Activated CD4-positive, alpha-beta T cell treated with anti-CD3 and anti-CD28 coated beads, Interleukin-2, Interleukin-4, amounts not matched to agents 100 ng/mL and 50 ng/mL, durations not matched to agents 16 hours and 8 hours (primary cell): ENCODE measurements around the gene ZFP1.

ENCODE experiments used
- DNase-seq: peaks from one replicate; pipeline ENCODE4 v3.0.0-alpha.2; 2020; ENCODE audit warnings: low spot score

The ZFP1 gene

DNA sequence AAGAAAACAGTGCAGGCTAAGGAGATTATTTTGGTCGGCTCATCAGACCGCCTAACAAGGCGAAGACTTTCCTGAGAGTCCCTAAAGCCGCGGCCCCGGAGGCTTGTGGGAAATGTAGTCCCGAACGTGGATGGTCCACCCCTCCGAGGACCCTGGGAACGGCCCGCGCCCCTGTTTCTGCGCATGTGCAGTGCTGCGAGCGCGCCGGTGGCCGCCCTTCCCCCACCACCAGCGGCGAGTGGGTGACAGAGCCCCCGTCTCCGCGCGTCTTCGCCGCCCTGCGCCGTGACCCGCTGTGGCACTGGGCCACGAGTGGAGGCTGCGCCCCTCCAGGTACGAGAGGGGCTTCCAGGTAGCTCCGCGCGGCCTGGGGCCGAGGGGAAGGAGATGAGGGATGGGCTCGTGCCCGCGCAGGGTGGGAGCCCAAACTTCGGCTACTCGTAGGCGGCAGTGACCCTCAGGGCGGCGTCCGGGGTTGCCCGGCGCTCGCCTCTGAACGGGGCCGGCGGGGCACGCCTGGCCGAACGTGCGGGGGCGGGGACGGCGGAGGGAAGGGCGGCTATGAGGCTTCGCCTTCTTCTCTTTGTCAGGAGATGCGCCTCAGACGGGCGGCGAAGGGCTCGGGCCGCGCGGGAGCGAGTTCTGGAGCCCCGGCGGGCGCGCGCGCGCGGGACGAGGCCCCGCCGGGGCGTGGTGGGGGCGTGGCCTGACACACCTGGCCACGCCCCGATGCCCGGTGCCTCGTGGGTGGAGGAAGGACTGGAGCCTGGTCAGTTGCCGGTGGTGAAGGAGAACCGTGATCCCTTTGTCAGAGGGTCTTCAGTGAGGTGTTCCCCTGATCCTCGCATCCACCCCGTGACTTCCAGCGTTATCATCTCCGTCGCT is at the start of gene ZFP1:
ZFP1 (plus strand) TSS at position 214 of the 885 bp plus-strand sequence. CDS start 4,428 bp downstream, outside the sequence.
- DNase-seq, result peak; percentile 95

DNA sequence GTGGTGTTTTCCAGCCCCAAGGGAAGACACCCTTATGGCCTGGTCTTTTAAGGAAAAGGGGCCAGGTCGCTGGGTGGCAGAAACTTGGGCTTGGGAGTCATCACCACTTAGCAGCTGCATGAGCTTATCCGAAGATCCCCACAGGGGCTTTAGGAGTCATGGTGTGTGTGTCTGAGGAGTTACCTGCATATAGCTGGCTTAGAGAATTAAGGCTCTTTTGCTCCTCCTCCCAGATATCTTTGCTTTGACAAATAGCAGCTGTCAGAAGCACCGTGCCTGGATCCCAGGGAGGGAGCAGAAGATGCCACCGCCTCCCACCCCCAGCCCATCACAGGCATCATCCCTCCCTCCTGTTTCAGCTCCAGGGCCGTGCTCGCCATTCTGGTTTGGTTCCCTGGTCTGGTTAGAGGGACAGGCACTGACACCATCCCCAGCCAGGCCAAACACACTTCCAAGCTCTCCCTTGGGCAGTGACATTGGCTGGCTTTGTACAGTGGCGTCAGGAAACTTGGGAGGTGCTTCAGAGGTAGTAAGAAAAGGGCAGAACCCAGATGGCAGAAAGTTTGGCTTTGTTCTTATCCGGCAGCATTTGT is 49.2 kb upstream of the ZFP1 start:
- no peak for DNase-seq

DNA sequence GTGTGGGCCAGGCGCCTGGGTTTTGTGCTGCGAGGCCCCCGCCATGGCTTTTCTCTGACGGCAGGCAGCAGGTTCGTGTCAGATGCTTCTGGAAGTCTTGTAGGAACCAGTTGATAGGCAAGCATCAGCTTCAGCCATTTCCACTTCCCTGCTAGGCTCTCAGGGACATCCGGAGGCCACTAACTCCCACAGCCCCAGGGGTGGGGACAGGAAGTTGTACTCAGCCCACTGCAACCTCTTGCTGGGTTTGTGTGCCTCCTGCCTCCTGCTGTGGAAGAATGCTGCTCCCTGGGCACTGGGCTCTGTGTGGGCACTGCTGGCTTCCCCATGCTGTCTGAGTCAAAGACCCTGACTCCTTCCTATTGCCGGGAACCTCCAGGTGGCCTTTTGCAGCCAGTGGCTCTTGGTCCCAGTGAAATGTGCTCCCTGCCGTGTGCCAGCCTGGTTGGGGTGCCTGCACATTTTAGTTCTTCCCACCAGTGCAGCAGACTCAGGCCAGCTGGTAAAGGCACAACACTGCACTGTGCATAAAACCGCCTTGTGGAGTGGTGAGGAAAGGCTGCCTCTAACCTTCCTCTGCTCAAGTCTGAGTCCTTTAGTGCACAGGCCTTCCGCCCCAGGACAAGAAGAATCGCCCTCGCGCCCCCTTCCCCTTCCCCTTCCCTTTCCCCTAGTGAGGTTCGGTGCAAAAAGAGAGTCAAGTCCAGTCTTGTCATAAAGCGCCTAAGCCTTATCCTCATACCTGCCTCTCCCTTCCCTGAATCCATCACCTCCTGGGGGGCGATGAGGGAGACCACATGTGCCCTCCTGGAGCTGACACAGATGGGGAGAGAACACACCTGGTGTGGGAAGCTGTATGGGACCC is 48.4 kb upstream of the ZFP1 start:
- peak; percentile 54 for DNase-seq

DNA sequence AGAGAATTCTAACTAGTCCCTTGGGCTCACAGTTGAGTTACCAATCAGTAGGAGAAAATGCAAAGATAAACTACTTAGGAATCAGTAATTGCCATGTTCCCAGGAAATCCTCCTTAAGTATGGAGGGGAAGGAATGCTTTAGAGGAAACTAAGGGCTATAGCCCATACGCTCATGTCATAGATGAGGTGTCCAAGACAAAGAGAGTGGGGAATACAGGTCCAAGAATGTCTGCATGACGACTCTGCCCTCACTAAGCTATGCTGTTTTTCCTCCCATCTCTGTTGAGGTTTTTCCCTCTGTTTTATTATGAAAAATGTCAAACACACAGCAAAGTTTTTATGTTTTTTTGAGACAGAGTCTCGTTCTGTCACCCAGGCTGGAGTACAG is 47.7 kb upstream of the ZFP1 start:
- no peak for DNase-seq

DNA sequence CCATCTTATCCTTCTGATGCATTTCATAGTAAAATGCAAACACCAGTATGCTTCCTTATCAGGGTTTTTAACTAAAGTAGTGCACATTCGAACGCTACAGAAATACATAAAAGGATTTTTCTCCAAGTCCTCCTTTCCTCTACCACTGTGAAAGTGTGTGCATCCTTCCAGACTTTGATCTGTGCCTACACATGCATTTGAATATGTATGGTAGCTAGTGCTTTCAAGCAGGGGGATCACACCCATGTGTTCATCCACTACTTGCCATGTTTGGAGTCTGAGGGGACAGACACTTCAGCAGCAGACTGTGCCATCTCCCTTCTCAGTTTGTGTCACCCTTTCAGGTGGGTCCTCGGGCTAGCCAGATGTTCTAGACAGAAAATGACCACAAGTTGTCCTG is 46.7 kb upstream of the ZFP1 start:
- no peak for DNase-seq

DNA sequence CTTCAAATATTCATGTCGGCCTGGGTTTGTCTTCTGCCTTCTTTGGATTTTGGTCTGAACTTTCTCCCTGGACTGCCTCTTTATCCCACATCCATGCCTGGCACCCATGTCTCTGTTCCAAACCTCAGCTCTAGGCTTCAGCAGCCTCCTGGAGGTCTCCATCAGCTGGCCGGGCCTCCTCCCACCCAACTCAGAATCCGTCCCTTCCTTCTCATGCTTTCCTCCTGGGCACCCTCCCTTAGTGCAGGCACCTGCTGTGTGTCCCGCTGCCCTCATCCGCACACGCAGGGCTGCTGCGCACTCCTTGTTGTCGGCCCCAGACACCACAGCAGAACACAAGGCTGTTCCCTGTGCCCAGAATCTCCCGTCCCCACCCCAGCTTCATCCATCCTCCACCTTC is 45.7 kb upstream of the ZFP1 start:
- no peak for DNase-seq

DNA sequence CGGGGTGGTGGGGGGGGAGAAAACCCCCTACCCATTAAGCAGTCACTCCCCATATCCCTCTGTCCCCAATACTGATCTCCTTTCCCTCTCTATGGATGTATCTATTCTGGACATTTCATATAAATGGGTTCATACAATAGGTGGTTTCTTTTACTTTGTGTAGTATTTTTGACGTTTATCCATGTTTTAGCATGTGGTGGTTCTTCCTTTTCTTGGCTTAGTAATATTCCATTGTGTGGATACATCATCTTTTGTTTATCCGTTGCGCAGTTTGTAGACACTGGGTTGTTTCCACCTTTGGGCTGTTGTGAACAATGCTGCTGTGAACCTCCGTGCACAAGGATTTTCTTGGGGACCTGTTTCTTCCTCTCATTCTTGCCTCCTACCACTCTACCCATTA is 44.3 kb upstream of the ZFP1 start:
- DNase-seq, result no peak

DNA sequence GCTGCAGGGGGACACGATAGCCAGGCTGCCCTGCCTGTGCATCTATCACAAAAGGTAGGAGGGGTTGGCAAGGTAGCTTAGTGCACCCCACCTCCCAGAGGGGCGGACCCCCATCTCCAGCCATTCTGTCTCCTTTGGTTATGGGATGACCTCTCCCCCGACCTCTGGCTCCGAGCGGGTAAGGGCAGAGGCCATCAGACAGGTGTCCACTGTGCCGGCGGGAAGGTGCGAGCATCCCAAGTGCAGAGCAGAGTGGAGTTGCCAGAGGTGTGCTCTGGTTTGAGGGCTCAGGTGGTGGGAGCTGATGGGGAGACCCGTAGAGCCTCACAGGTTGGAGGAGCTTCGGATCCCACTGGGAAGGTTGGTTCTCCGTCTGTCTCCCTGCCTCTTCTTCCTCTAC is 43.5 kb upstream of the ZFP1 start:
- DNase-seq, result no peak

DNA sequence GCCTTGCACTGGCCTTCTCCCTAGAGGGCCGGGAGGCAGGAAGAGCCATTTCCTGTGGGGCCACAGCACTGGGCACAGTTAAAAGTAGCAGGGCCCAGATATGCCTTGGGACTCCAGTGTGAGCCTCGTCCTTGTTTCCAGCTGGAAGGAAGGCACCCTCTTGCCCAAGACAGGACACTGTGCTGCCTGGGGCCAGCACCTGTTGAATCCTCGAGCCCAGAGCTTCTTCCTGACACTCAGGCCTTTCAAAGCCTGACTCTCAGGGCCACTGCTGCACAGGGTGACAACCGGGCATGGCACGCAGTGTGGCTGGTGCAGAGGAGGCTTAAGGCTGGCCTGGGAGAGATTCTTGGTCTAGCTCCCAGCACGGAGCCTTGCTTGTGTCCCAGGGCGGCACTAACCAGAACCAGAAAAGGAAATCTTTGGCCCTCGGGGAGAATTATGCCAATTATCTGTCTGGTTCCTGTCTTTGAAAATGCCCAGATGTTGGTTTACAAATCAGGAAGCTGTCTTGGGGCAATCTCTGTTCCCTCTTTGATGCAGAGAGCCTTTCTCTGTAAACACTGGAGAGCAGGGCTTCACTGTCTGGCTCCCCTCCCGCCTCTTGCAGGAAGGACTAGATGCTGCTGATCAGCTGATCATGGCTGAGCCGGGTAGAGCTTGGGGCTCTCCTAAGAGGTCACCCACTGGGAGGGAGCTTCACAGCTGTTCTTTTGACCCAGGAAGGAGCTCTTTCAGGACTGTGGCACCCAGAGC is 42.8 kb upstream of the ZFP1 start:
- no peak for DNase-seq

DNA sequence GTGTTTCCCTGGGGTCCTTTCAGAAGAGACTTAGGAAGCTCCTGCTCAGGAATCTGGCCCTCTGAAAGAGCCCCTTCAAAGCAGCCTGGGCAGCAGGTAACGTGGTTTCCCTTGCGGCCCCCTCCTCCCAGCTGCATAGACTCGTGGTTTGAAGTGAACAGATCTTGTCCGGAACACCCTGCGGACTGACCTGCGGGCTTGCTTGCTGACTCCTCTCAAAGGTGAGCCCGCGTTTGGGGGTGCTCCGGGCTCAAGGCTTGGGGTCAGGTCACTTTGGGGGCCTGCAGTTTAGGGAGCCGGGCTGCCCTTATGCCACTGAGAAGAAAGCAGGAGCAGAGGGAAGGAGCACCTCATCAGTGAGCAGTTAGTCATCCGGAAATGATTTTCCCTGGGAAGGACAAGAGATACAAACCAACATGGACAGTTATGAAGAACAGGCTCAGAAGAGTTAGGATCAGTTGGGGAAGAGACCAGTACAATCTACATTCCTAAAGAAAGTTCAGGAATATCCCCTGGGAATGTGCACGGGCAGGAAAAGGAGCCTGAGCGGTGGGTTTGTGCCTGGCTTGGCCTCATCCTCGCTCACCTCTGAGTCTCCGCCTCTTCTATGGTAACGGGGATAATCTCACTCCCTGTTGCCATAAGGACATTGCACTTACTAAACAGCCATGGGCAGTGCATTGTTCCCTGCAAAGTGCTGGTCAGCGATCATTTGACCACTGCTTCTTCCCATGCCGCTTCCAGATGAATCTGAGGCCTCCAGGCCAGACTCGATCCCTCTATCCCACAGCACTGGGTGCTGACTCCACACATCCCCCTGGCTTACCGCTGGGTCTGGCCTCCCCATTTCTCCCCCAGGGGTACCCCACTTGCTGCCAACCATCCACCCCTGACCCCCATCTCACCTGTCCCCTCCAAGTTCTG is 41.7 kb upstream of the ZFP1 start:
- no peak for DNase-seq

DNA sequence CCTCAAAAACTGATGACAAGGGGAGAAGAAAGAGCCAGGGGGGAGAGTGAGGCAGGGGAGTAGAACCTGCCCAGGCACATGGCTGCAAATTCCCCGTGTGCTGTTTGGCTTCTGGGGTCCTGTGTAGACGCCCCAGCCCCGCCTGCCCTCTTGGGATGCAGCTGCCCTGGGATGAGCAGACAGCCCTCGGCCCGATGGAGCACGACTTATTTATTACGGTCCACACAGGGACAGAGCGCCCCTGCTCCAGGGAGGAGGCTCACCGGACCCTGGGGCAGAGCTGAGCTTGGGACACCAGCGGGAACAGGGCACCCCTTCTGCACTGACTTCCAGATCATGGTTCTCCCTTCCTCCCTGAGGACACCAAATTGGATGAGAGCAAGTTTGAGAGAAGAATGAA is 40.8 kb upstream of the ZFP1 start:
- no peak for DNase-seq

DNA sequence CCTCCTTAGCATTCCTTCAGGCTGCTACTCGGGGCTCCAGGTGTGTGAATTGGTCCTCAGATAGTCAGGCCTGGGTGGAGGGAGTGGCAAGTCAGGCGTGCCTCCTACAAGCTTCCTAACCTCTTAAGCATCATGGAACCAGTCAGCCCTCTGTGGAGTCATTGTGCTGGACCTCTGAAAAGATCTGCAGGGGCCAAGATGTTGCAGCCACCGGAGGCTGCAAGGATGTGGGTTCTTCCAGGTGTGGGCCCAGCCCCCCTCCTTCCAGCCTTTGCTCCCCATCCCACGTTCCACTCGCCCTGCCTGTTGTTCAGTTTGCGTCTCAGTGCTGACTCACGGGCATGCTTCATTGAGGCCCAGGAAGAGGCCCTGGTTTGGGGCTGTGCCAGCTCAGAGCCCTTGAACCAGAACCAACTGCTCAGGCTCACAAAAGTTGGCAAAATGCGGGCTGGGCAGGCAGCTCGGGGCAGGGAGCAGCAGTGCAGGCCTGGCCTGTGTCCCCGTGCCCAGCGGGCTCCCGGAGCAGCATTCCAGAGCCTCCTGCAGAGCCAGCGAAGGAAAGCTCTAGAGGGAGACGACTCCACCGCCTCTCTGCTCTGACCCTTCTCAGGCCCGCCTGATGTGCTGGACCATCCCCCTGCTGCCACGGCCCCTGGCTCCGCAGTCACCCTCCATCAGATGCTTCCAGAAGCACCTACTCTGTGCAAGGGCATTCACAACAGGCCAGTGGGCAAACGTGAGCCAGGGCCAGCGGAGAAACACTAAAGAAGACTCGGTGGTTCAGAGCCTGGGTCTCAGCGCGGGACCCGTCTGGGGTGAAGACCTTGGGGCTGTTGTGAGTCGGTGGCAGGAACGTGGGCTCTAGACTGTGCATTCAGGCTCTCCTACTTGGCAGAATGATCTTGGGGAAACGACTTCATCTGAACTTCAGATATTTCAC is 39.3 kb upstream of the ZFP1 start:
- peak; percentile 86 for DNase-seq

DNA sequence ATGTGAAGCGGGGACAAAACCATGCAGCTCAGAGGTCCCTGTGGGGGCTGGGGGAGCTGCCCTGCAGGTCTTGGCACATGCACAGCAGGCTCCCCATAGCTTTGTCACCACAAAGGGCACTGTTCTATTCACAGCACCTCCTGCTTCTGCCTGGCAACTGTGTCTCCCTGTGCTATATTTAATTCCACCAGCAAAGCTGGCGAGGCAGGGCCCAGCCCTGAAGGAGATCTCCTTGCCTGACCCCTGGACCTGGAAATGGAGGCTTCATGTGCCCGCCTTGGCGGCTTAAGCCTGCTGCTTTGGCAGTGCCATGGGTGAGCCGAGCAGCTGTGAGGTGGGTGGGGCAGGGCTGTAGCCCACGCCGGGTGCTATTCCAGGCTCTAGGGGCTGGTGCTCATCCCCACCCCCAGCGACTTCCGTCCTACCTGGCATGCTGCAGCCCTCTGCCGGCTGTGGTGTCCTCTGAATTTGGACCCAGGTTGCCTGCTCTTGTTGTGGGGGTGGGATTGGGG is 38.5 kb upstream of the ZFP1 start:
- DNase-seq, result no peak

DNA sequence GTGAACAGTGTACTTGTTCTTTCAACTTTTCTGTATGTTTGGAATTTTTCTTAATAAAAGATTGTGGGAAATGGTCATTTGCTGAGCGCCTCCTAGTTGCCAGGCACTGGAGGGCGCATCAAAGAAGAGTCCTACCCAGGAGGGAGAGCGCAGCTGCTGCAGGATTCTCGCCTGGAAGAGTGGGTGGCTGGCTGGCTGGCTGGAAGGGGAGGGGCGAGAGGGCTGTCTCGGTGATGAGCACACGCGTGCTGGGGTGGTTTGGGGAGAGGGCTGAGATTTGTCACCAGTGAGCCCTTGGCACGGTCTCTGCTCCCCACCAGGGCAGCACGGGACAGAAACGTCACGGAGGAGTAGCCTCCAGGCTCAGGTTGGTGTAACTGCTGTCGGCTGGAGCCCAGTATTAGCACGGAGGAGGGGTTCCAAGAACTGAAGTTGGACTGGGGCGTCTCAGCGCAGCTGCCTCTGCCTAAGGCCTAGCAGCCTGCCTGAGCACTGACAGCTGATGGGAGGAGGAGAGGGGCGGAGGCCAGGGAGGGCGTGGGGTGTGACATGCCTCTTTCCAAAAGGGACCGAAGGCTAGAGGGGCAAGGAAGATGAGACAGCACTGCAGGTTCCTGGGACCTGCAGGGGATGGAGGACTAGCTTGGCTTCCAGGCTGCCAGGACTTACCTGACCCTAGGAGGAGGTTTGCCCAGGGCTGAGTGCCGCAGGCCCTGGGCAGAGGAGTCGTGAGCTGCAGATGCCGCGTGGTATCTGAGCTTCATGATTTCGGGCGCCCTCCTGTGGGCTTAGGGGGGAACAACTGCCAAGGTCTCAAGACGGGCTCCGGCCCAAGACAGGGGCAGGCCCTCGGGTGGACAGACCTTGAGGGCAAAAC is 37.4 kb upstream of the ZFP1 start:
- peak; percentile 88 for DNase-seq

DNA sequence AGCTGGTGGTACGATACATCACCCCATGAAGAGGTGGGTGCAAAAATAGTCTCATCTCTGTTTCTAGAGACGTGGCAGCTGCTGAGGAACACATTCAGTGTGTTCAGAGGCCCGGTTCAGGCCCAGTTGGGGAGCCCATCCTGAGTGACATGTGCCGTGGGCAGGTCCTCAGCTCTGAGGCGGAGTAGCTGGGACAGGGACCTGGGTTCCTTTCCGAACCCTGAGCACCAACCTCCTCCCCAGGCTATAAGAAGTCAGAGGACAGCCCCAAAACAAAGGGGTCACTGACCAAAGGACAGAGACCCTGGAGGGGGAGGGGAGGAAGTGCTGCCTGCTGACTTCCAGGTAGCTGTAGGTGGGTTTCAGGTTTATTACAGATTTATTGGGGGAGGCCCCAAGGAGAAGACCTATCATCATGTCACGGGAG is 36.8 kb upstream of the ZFP1 start:
- no peak for DNase-seq

DNA sequence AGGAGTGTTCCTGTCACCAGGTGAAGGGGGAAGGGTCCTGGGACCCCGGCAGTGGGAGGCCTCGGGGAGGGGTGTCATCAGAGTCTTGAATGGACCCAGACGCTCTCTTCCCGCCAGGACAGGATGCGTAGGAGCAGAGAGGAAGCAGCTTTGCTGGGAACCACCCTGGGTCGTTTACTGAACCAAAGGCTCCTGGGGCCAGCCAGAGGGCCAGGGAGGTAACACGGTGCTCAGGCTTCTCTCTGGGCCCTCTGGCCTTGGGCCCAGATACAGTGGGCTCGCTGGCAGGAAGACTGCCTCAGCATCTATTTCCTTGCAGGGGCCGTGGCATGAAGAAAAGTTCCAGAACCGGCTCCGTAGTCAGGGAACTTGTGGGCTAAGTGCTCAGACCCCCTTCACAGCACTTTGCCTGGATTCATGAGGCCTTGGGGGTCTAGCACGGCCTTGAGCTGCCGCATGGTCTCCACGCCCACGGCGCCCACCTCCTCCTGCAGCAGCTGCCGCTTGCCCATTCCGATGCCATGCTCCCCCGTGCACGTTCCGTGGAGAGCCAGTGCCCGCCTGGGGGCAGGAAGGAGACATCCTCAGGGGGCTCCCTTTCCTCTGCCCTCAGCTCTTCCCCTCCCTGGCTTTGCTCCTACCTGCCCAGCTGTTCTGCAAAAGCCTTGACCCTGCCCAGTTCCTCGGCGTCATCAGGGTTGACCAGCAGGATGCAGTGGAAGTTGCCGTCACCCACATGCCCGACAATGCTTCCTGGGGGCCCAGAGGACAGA is 36.2 kb upstream of the ZFP1 start:
- no peak for DNase-seq

DNA sequence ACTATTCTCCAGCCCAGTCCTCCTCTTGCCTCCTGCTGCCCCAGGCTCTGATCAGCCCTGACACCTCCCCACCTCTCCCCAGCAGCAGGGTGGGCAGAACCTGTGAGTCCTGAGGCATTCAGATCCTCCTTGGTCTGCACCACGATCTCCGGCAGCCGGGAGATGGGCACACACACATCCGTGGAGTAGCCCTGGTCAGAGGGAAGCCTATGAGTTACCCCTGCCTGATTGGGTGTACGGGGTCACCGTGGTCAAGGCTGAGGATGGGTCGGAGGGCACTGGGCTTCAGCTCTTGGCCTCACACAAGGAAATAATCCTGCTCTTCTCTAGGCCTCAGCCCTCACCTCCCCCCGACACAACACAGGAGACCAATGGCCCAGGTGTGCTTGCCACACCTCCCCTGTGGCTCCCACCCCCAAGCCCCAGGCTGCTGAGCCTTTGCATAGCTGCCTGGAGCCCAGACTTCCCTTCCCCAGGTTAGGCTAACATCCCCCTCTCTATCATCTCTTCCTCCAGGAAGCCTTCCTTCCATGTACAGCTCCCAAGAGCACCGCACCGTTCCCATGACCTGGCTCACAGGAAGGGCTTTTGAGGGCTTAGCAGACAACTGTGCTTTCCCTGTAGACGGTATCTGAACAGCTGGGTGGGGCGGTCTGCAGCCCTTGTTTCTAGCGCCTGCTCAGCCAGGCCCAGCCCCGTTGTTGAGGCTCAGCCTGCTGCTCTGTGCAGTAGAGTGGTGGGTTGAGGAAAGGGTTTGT is 35.4 kb upstream of the ZFP1 start:
- DNase-seq, result no peak
